ENCODE measurements around the gene EXOC3L1.

EXOC3L1 gene

GRCh38 chr16:67142342-67142741 is 47.6 kb downstream of the EXOC3L1 start:
- no peak for DNase-seq

DNA sequence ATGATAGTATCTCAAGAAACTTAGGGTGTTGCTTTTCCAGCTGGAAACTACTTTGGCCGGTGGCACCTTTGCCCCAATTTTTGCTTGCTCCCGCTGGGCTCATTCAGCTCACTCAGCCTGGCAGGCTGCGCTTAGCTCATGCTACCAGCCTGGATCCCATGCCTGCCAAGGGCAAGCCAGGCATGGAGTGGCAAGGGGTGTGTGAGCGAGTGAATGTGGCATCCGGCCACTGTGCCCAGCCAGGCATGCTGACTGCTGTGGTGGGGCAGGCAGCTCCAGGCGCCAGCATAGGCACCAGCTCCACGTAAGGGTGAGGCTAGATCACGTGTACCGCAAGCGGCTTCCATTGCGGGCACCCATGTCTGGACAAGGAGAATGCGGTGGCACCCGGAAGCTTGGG is 48.5 kb downstream of the EXOC3L1 start:
- DNase-seq, result no peak

GRCh38 chr16:67137605-67138004 is 52.3 kb downstream of the EXOC3L1 start:
- DNase-seq, result no peak

All from left hindlimb (tissue), 1 donor.